Neural cell (in vitro differentiated cells): Measurements from ENCODE around the gene ISCA2. TPM values are rescaled to one million over a fixed set of nuclear protein-coding genes. Genes with fewer than 3 reads are reported as not detected.
A peak's percentile ranks its signal among the peaks of the same experiment; 100 is the strongest.

ENCODE experiments used
- H2AFZ ChIP-seq: fragments of 200-600, 300-800 bp; sonication (generic), shearing (Covaris generic); 2 replicates; pipeline ENCODE4 v1.6.0; 2014; ENCODE audit warnings: low read depth, mild to moderate bottlenecking, antibody characterized with exemption, low read length, moderate library complexity
- H3F3A ChIP-seq: fragments of 200-600 bp; shearing (Covaris generic); 2 replicates; pipeline ENCODE4 v1.6.1; 2016; ENCODE audit warnings: mild to moderate bottlenecking, moderate library complexity, mixed read lengths, antibody characterized with exemption, low read length; ENCODE audit not compliant: insufficient read depth, poor library complexity, severe bottlenecking
- H3K27ac ChIP-seq: fragments of 200-600, 300-800 bp; sonication (generic), shearing (Covaris generic); 2 replicates; pipeline ENCODE4 v1.5.1; 2014; ENCODE audit warnings: mild to moderate bottlenecking, low read length, moderate library complexity
- H3K27me3 ChIP-seq: fragments of 300-800, 200-600 bp; sonication (generic), shearing (Covaris generic); 2 replicates; pipeline ENCODE4 v1.6.0; 2014; ENCODE audit warnings: mild to moderate bottlenecking, low read depth, low read length, moderate library complexity; ENCODE audit not compliant: insufficient read depth
- H3K36me3 ChIP-seq: fragments of 300-800, 200-600 bp; sonication (generic), shearing (Covaris generic); 2 replicates; pipeline ENCODE4 v1.5.1; 2014; ENCODE audit warnings: mild to moderate bottlenecking, antibody characterized with exemption, low read length, moderate library complexity; ENCODE audit not compliant: insufficient read depth
- H3K4me2 ChIP-seq: fragments of 300-800, 200-600 bp; sonication (generic), shearing (Covaris generic); 2 replicates; pipeline ENCODE4 v1.6.0; 2014; ENCODE audit warnings: mild to moderate bottlenecking, low read length
- H3K4me3 ChIP-seq: fragments of 300-800, 200-600 bp; sonication (generic), shearing (Covaris generic); 2 replicates; pipeline ENCODE4 v1.5.1; 2014; ENCODE audit warnings: mild to moderate bottlenecking, low read length, moderate library complexity
- H3K79me2 ChIP-seq: fragments of 200-600 bp; shearing (Covaris generic); replicated peaks from 2 replicates; pipeline ENCODE4 v1.6.0; 2014; ENCODE audit warnings: mild to moderate bottlenecking, low read length, moderate library complexity; ENCODE audit not compliant: insufficient read depth
- H3K9ac ChIP-seq: fragments of 300-800, 200-600 bp; sonication (generic), shearing (Covaris generic); 2 replicates; pipeline ENCODE4 v1.6.1; 2016; ENCODE audit warnings: mild to moderate bottlenecking, low read length, mixed read lengths
- H3K9me2 ChIP-seq: fragments of 200-600 bp; shearing (Covaris generic); 2 replicates; pipeline ENCODE4 v1.6.1; 2016; ENCODE audit warnings: mild to moderate bottlenecking, low read length, mixed read lengths; ENCODE audit not compliant: insufficient read depth
- H3K9me3 ChIP-seq: fragments of 200-600, 300-800 bp; sonication (generic), shearing (Covaris generic); 2 replicates; pipeline ENCODE4 v1.6.1; 2016; ENCODE audit warnings: mild to moderate bottlenecking, mixed run types, low read length, moderate library complexity, mixed read lengths
- H4K20me1 ChIP-seq: fragments of 200-600 bp; shearing (Covaris generic); 2 replicates; pipeline ENCODE4 v1.6.1; 2016; ENCODE audit warnings: mild to moderate bottlenecking, mixed run types; ENCODE audit not compliant: insufficient read depth
- CTCF ChIP-seq: fragments of 450-650 bp; IDR thresholded peaks from 2 replicates; pipeline ENCODE4 v1.5.1; 2014; ENCODE audit warnings: antibody characterized with exemption, mild to moderate bottlenecking, moderate library complexity; ENCODE audit not compliant: poor library complexity, severe bottlenecking
- EP300 ChIP-seq: fragments of 450-650 bp; conservative IDR thresholded peaks from 2 replicates; pipeline ENCODE4 v1.6.1; 2014; ENCODE audit warnings: antibody characterized with exemption, mild to moderate bottlenecking, moderate library complexity; ENCODE audit not compliant: poor library complexity, severe bottlenecking
- EZH2 ChIP-seq: fragments of 200-600, 300-800 bp; shearing (Covaris generic), sonication (generic); IDR thresholded peaks from 2 replicates; pipeline ENCODE4 v1.6.1; 2014; ENCODE audit warnings: antibody characterized with exemption, low read length, borderline replicate concordance, mild to moderate bottlenecking; ENCODE audit not compliant: insufficient read depth, poor library complexity, severe bottlenecking
- MXI1 ChIP-seq: fragments of 450-650 bp; conservative IDR thresholded peaks from 2 replicates; pipeline ENCODE4 v1.6.1; 2014; ENCODE audit warnings: antibody characterized with exemption, mild to moderate bottlenecking; ENCODE audit not compliant: poor library complexity, severe bottlenecking
- POLR2AphosphoS5 ChIP-seq: IDR thresholded peaks from 2 replicates; pipeline ENCODE4 v1.6.1; 2012
- RAD21 ChIP-seq: fragments of 450-650 bp; conservative IDR thresholded peaks from 2 replicates; pipeline ENCODE4 v1.6.1; 2014; ENCODE audit warnings: antibody characterized with exemption, mild to moderate bottlenecking, moderate library complexity
- REST ChIP-seq: IDR thresholded peaks from 2 replicates; pipeline ENCODE4 v1.6.1; 2012; ENCODE audit warnings: borderline replicate concordance
- SMC3 ChIP-seq: fragments of 450-650 bp; conservative IDR thresholded peaks from 2 replicates; pipeline ENCODE4 v1.6.1; 2014; ENCODE audit warnings: antibody characterized with exemption, mild to moderate bottlenecking, moderate library complexity; ENCODE audit not compliant: poor library complexity
- TAF1 ChIP-seq: IDR thresholded peaks from 2 replicates; pipeline ENCODE4 v1.6.1; 2012; ENCODE audit warnings: low read depth
- polyA plus RNA-seq: library from polyadenylated mRNA; depleted of rRNA; stranded (reverse); fragments of >200 nt; gene quantifications from 2 replicates; pipeline ENCODE4 v1.2.3, GENCODE V29; 2014

Gene ISCA2
- polyA plus RNA-seq, 1 donor from 2014 or later = 45.1 TPM

GRCh38 chr14:74501135-74501614 is 7.6 kb downstream of the ISCA2 start:
- H4K20me1 ChIP-seq = no peaks in the 10 kb centered on the region
- H3K27me3 ChIP-seq = no peaks in the 10 kb centered on the region
- H2AFZ ChIP-seq = peak overlapping the region; percentile 33
- TF ChIP-seq RAD21 = peak; percentile 65
- TF ChIP-seq SMC3 = peak; percentile 44
- peak; percentile 69 for TF ChIP-seq CTCF
- no peak for TF ChIP-seq EZH2
- TF ChIP-seq EP300 = no peak
- no peak for TF ChIP-seq POLR2AphosphoS5
- no peak for TF ChIP-seq MXI1
- no peak for TF ChIP-seq TAF1
- no peak for TF ChIP-seq REST
- H3K27ac ChIP-seq = peak overlapping the region; percentile 68
- peak overlapping the region; percentile 12 for H3K4me3 ChIP-seq
- peak overlapping the region; percentile 52 for H3K9ac ChIP-seq
- no peaks in the 10 kb centered on the region for H3K9me3 ChIP-seq
- no peak overlapping the region for H3K4me2 ChIP-seq
- no peaks in the 10 kb centered on the region for H3F3A ChIP-seq
- H3K79me2 ChIP-seq = no peaks in the 10 kb centered on the region
- H3K36me3 ChIP-seq = no peaks in the 10 kb centered on the region
- H3K9me2 ChIP-seq = no peaks in the 10 kb centered on the region

DNA sequence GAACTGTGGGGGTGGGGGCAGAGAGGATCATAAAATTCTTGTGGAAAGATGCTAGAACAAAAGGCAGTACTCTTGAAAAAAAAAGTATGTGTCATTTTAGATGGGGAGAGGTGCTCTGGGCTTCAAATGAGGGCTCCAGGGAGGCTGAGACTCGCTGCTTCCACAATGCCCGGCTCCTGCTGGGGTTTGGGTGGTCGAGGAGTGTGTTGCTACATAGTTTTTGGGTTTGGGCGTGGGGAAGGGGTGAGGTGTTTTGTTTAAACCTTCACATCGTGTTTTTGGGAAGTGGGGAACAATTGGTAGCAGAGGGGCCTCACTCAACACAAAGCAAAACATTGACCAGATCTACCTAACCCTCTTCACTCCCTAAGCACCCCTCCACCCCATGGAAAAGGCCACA is 8.1 kb downstream of the ISCA2 start:
- no peak overlapping the region for H3K4me2 ChIP-seq
- H3K9me2 ChIP-seq = no peaks in the 10 kb centered on the region
- peak overlapping the region; percentile 33 for H2AFZ ChIP-seq
- no peaks in the 10 kb centered on the region for H3F3A ChIP-seq
- peak overlapping the region; percentile 68 for H3K27ac ChIP-seq
- H3K79me2 ChIP-seq = no peaks in the 10 kb centered on the region
- no peaks in the 10 kb centered on the region for H3K36me3 ChIP-seq
- no peak overlapping the region for H3K4me3 ChIP-seq
- no peaks in the 10 kb centered on the region for H4K20me1 ChIP-seq
- no peaks in the 10 kb centered on the region for H3K9me3 ChIP-seq
- H3K9ac ChIP-seq = peak overlapping the region; percentile 52
- H3K27me3 ChIP-seq = no peaks in the 10 kb centered on the region
- no peak for TF ChIP-seq EZH2
